PFSK-1 (cell line): ENCODE results near the gene RNF175.

Source experiments
- POLR2AphosphoS5 ChIP-seq: IDR thresholded peaks from 2 replicates; pipeline ENCODE4 v1.6.1; 2012; ENCODE audit warnings: low read depth, mild to moderate bottlenecking, control low read depth, low read length, moderate library complexity
- TF ChIP-seq, protein P1 (sequence below), 2 experiments: IDR thresholded peaks; 2 replicates each; pipeline versions ENCODE4 v1.6.1 to v1.8.0; 2011 to 2012; ENCODE audit warnings: low read depth in 2 of 2, low read length in 2 of 2, control low read depth in 1 of 2, inconsistent platforms in 1 of 2, mild to moderate bottlenecking in 1 of 2, moderate library complexity in 1 of 2; ENCODE audit not compliant: insufficient read depth in 1 of 2

DNA sequence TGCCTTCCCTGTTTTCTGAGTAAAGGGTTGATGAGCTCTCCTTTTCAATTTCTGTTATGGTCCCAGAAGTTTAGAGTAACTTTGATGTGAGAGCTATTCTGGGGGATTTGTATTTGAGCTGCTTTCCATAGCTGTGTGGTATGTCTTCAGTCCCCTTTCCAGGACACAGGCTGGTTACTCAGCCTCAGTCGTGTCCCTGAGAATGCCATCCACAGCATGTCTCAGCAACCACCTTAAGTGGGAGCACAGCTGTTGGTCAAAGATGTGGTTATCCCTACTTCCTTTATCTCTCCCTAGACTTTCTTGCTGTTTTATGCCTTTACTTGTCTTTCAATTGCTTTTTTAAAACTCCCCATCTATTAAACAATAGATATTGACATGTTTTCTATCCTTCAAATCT lies 37.8 kb downstream of the RNF175 start:
- TF ChIP-seq POLR2AphosphoS5: no peak
- TF ChIP-seq, protein P1, sequence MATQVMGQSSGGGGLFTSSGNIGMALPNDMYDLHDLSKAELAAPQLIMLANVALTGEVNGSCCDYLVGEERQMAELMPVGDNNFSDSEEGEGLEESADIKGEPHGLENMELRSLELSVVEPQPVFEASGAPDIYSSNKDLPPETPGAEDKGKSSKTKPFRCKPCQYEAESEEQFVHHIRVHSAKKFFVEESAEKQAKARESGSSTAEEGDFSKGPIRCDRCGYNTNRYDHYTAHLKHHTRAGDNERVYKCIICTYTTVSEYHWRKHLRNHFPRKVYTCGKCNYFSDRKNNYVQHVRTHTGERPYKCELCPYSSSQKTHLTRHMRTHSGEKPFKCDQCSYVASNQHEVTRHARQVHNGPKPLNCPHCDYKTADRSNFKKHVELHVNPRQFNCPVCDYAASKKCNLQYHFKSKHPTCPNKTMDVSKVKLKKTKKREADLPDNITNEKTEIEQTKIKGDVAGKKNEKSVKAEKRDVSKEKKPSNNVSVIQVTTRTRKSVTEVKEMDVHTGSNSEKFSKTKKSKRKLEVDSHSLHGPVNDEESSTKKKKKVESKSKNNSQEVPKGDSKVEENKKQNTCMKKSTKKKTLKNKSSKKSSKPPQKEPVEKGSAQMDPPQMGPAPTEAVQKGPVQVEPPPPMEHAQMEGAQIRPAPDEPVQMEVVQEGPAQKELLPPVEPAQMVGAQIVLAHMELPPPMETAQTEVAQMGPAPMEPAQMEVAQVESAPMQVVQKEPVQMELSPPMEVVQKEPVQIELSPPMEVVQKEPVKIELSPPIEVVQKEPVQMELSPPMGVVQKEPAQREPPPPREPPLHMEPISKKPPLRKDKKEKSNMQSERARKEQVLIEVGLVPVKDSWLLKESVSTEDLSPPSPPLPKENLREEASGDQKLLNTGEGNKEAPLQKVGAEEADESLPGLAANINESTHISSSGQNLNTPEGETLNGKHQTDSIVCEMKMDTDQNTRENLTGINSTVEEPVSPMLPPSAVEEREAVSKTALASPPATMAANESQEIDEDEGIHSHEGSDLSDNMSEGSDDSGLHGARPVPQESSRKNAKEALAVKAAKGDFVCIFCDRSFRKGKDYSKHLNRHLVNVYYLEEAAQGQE (IDR thresholded peaks at IDR 0.05; ENCODE audit: insufficient read depth in 1 of 2, low read depth in 2 of 2, low read length in 2 of 2): no peak
